PC-3 (cell line): ENCODE data around the gene CASP2. TPM values are rescaled to one million over a fixed set of nuclear protein-coding genes. Genes with fewer than 3 reads are reported as not detected.

Source experiments
- ATAC-seq: fragments of 200-7000 bp; cut with Tn5 transposase; 2 replicates; pipeline ENCODE4 v1.9.1; 2020; ENCODE audit warnings: mild to moderate bottlenecking, moderate library complexity
- BruUV-seq: library from RNA; stranded (reverse); fragments of 400-500 nt; replicated peaks from 2 replicates; lab custom pipeline; 2021; lab: Mats Ljungman, UMichigan
- CTCF ChIA-PET: fragments of 300-600 bp; sonication (Branson Sonifier 250); formaldehyde crosslinking; loops from one replicate; lab custom pipeline; 2022; ENCODE audit warnings: antibody characterized with exemption; lab: Charles Lee
- POLR2A ChIA-PET: fragments of 300-600 bp; sonication (Branson Sonifier 250); formaldehyde crosslinking; loops from one replicate; lab custom pipeline; 2022; ENCODE audit warnings: antibody characterized with exemption; ENCODE audit not compliant: unreplicated experiment; lab: Charles Lee
- DNase-seq: peaks from one replicate; pipeline ENCODE4 v3.0.0-alpha.2; 2015
- H2AFZ ChIP-seq: fragments of 300-600 bp; sonication (generic); 2 replicates; pipeline ENCODE4 v1.6.0; 2016; ENCODE audit warnings: antibody characterized with exemption, low read length
- H3F3A ChIP-seq: fragments of 300-600 bp; sonication (generic); one replicate; pipeline ENCODE4 v1.6.0; 2017; ENCODE audit warnings: antibody characterized with exemption, low read length, control low read depth, mild to moderate bottlenecking; ENCODE audit not compliant: unreplicated experiment
- H3K27ac ChIP-seq: fragments of 300-600 bp; sonication (generic); 2 replicates; pipeline ENCODE4 v1.5.1; 2016; ENCODE audit warnings: mild to moderate bottlenecking, low read length
- H3K27me3 ChIP-seq: fragments of 300-600 bp; sonication (generic); 2 replicates; pipeline ENCODE4 v1.6.1; 2016; ENCODE audit warnings: low read length, mixed read lengths
- H3K36me3 ChIP-seq: fragments of 300-600 bp; sonication (generic); 2 replicates; pipeline ENCODE4 v1.6.1; 2016; ENCODE audit warnings: low read depth, mixed run types, low read length, mixed read lengths
- H3K4me1 ChIP-seq: fragments of 300-600 bp; sonication (generic); 2 replicates; pipeline ENCODE4 v1.5.1; 2016; ENCODE audit warnings: low read length; ENCODE audit not compliant: insufficient read depth
- H3K4me2 ChIP-seq: fragments of 300-600 bp; sonication (generic); 2 replicates; pipeline ENCODE4 v1.6.0; 2016; ENCODE audit warnings: low read length
- H3K4me3 ChIP-seq: fragments of 300-600 bp; sonication (generic); 2 replicates; pipeline ENCODE4 v1.5.1; 2016; ENCODE audit warnings: mild to moderate bottlenecking, low read length, mixed read lengths
- H3K79me2 ChIP-seq: fragments of 300-600 bp; sonication (generic); 2 replicates; pipeline ENCODE4 v1.6.1; 2017; ENCODE audit warnings: low read length, mixed read lengths
- H3K9ac ChIP-seq: fragments of 300-600 bp; sonication (generic); 2 replicates; pipeline ENCODE4 v1.6.0; 2016; ENCODE audit warnings: mild to moderate bottlenecking, low read length
- H3K9me2 ChIP-seq: fragments of 300-600 bp; sonication (generic); replicated peaks from 2 replicates; pipeline ENCODE4 v1.6.1; 2016; ENCODE audit warnings: mixed run types, low read length, mixed read lengths
- H3K9me3 ChIP-seq: fragments of 300-600 bp; sonication (generic); 2 replicates; pipeline ENCODE4 v1.6.1; 2016; ENCODE audit warnings: low read length, mixed read lengths
- H4K20me1 ChIP-seq: fragments of 300-600 bp; sonication (generic); 2 replicates; pipeline ENCODE4 v1.6.1; 2016; ENCODE audit warnings: low read length, mixed read lengths
- EZH2 ChIP-seq: fragments of 300-600 bp; sonication (generic); IDR thresholded peaks from one replicate; pipeline ENCODE4 v1.6.1; 2017; ENCODE audit warnings: antibody characterized with exemption, mild to moderate bottlenecking, low read length; ENCODE audit not compliant: unreplicated experiment
- EZH2phosphoT487 ChIP-seq: fragments of 300-600 bp; sonication (generic); IDR thresholded peaks from 2 replicates; pipeline ENCODE4 v1.6.1; 2018; ENCODE audit warnings: mild to moderate bottlenecking, antibody characterized with exemption, low read length, borderline replicate concordance
- intact Hi-C: fragments of 100-400 bp; cut with micrococcal nuclease; formaldehyde crosslinking; loops from 2 replicates; pipeline ENCODE4 v1.9.0; 2023
- total RNA-seq: library from RNA; depleted of rRNA; stranded (reverse); fragments of >200 nt; gene quantifications from 2 replicates; pipeline ENCODE4 v1.2.3, GENCODE V29; 2014
- TF ChIP-seq, protein P1 (sequence below): fragments of 300-600 bp; sonication (generic); conservative IDR thresholded peaks from 2 replicates; pipeline ENCODE4 v1.5.1; 2017; ENCODE audit warnings: antibody characterized with exemption, low read depth, mild to moderate bottlenecking, low read length

The CASP2 gene
- total RNA-seq, 1 experiment from 2014 or later: 26.4 TPM

- Histone ChIP-seq H3K4me3 (peak overlapping the region; percentile 33; the same call in 1 of the 2 replicates), H3K9ac (peak overlapping the region; percentile 13; the same call in 1 of the 2 replicates), H3K27me3 (no peaks in the 10 kb centered on the region), H3K9me2 (no peaks in the 10 kb centered on the region), H3F3A (no peaks in the 10 kb centered on the region), H4K20me1 (peaks cover 8% of the 10 kb centered on the region; the same call in 1 of the 2 replicates), H3K27ac (peak overlapping the region; percentile 71), H2AFZ (peak overlapping the region; percentile 72), H3K36me3 (peaks cover 3% of the 10 kb centered on the region; the same call in 1 of the 2 replicates), H3K4me2 (peak overlapping the region; percentile 69), H3K9me3 (no peaks in the 10 kb centered on the region), H3K79me2 (peaks cover 31% of the 10 kb centered on the region), H3K4me1 (peaks cover 42% of the 10 kb centered on the region)
- POLR2A ChIA-PET: interaction anchor here (0.6 kb wide), 1 partner anchor 40 kb away, joined by 4 read pairs; no protein-coding TSS in a partner anchor
- peak; percentile 76 for ATAC-seq
- intact Hi-C loops: no loop called here
- no peak for TF ChIP-seq EZH2
- no peak for TF ChIP-seq EZH2phosphoT487
- TF ChIP-seq, protein P1, sequence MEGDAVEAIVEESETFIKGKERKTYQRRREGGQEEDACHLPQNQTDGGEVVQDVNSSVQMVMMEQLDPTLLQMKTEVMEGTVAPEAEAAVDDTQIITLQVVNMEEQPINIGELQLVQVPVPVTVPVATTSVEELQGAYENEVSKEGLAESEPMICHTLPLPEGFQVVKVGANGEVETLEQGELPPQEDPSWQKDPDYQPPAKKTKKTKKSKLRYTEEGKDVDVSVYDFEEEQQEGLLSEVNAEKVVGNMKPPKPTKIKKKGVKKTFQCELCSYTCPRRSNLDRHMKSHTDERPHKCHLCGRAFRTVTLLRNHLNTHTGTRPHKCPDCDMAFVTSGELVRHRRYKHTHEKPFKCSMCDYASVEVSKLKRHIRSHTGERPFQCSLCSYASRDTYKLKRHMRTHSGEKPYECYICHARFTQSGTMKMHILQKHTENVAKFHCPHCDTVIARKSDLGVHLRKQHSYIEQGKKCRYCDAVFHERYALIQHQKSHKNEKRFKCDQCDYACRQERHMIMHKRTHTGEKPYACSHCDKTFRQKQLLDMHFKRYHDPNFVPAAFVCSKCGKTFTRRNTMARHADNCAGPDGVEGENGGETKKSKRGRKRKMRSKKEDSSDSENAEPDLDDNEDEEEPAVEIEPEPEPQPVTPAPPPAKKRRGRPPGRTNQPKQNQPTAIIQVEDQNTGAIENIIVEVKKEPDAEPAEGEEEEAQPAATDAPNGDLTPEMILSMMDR: no peak
- CTCF ChIA-PET: no interaction called here
- DNase-seq: peak; percentile 90
- no TSS peak for BruUV-seq
Observed at GRCh38 chr7:143285470-143285778, 2.7 kb upstream of the CASP2 start.

- BruUV-seq: TSS peak; percentile 5
- POLR2A ChIA-PET: interaction anchor here (0.6 kb wide), 1 partner anchor 41 kb away, joined by 4 read pairs; no protein-coding TSS in a partner anchor
Observed at GRCh38 chr7:143285806-143286521, 2.2 kb upstream of the CASP2 start.

More at GRCh38 chr7:143285806-143286521, 2.2 kb upstream of the CASP2 start:
- Histone ChIP-seq H4K20me1 (peaks cover 12% of the 10 kb centered on the region; the same call in 1 of the 2 replicates), H3K9ac (0 out of 2 replicates have a peak overlapping the region, but pooled peaks have one; percentile 13), H3K9me3 (no peaks in the 10 kb centered on the region), H3K4me3 (no peak overlapping the region), H3K9me2 (no peaks in the 10 kb centered on the region), H3K27ac (peak overlapping the region; percentile 71), H3F3A (no peaks in the 10 kb centered on the region), H3K4me2 (peak overlapping the region; percentile 69), H3K79me2 (peaks cover 36% of the 10 kb centered on the region), H3K4me1 (peaks cover 44% of the 10 kb centered on the region), H3K27me3 (no peaks in the 10 kb centered on the region), H2AFZ (peak overlapping the region; percentile 72), H3K36me3 (peaks cover 8% of the 10 kb centered on the region; the same call in 1 of the 2 replicates)
- intact Hi-C loops: no loop called here
- TF ChIP-seq EZH2 (no peak), EZH2phosphoT487 (no peak)
- TF ChIP-seq, protein P1: no peak
- DNase-seq: no peak
- ATAC-seq: no peak
- CTCF ChIA-PET: no interaction called here
